GM19025 (cell line): ENCODE data around the gene CYP4Z1.
"Not testable (repeated sequence)": the region's sequence is repeated elsewhere in the genome, so short reads cannot be mapped to it uniquely, and the experiment has no call there.

Source experiments
- ATAC-seq: cut with Tn5 transposase; IDR thresholded peaks from one replicate; pipeline ENCODE4 v1.9.1; 2021; ENCODE audit warnings: mild to moderate bottlenecking, low read depth, moderate library complexity; ENCODE audit not compliant: unreplicated experiment

CYP4Z1 gene

GRCh38 chr1:47067097-47067594, at the start of gene CYP4Z1:
CYP4Z1 (plus strand) TSS chr1:47067231; CDS start chr1:47067491, 260 bp downstream.
- ATAC-seq = no peak

- no peak for ATAC-seq
Measured at GRCh38 chr1:47021070-47021469, 46.0 kb upstream of the CYP4Z1 start.

- ATAC-seq = no peak
Measured at GRCh38 chr1:47023268-47024140, 43.5 kb upstream of the CYP4Z1 start, which contains the start of gene CYP4X1. CYP4X1 (plus strand) TSS chr1:47023669; CDS start chr1:47023818, 149 bp downstream.

- no peak for ATAC-seq
Measured at GRCh38 chr1:47024141-47024801, 42.8 kb upstream of the CYP4Z1 start.

GRCh38 chr1:47030170-47030805, 36.7 kb upstream of the CYP4Z1 start:
- no peak for ATAC-seq

- no peak for ATAC-seq
Measured at GRCh38 chr1:47031059-47031458, 36.0 kb upstream of the CYP4Z1 start.

GRCh38 chr1:47031585-47031984, 35.4 kb upstream of the CYP4Z1 start:
- no peak for ATAC-seq

GRCh38 chr1:47036764-47037163, 30.3 kb upstream of the CYP4Z1 start:
- no peak for ATAC-seq

- ATAC-seq = no peak
Measured at GRCh38 chr1:47059376-47059775, 7.7 kb upstream of the CYP4Z1 start.

GRCh38 chr1:47069080-47069479, 2.0 kb downstream of the CYP4Z1 start:
- not testable (repeated sequence) for ATAC-seq

GRCh38 chr1:47069509-47069908, 2.5 kb downstream of the CYP4Z1 start:
- not testable (repeated sequence) for ATAC-seq

GRCh38 chr1:47089356-47089755, 22.3 kb downstream of the CYP4Z1 start:
- not testable (repeated sequence) for ATAC-seq

- ATAC-seq = not testable (repeated sequence)
Measured at GRCh38 chr1:47091476-47091875, 24.4 kb downstream of the CYP4Z1 start.

- no peak for ATAC-seq
Measured at GRCh38 chr1:47104816-47105215, 37.8 kb downstream of the CYP4Z1 start.

- ATAC-seq = no peak
Measured at GRCh38 chr1:47106792-47107191, 39.8 kb downstream of the CYP4Z1 start.

GRCh38 chr1:47107851-47108574, 41.0 kb downstream of the CYP4Z1 start:
- ATAC-seq = not testable (repeated sequence)

- ATAC-seq = not testable (repeated sequence)
Measured at GRCh38 chr1:47109482-47109881, 42.5 kb downstream of the CYP4Z1 start.

- ATAC-seq = no peak
Measured at GRCh38 chr1:47113178-47113577, 46.1 kb downstream of the CYP4Z1 start.

GRCh38 chr1:47121039-47121438, 54.0 kb downstream of the CYP4Z1 start:
- ATAC-seq = not testable (repeated sequence)

- ATAC-seq = not testable (repeated sequence)
Measured at GRCh38 chr1:47124834-47125233, 57.8 kb downstream of the CYP4Z1 start.
